HG02678 (cell line): ENCODE measurements around the gene LRRC3C.
A peak's percentile ranks its signal among the peaks of the same experiment; 100 is the strongest.
"Not testable (repeated sequence)": the region's sequence is repeated elsewhere in the genome, so short reads cannot be mapped to it uniquely, and the experiment has no call there.

ENCODE experiments used
- ATAC-seq: cut with Tn5 transposase; IDR thresholded peaks from one replicate; pipeline ENCODE4 v1.9.1; 2021; ENCODE audit warnings: mild to moderate bottlenecking, moderate library complexity; ENCODE audit not compliant: unreplicated experiment

Gene LRRC3C, protein sequence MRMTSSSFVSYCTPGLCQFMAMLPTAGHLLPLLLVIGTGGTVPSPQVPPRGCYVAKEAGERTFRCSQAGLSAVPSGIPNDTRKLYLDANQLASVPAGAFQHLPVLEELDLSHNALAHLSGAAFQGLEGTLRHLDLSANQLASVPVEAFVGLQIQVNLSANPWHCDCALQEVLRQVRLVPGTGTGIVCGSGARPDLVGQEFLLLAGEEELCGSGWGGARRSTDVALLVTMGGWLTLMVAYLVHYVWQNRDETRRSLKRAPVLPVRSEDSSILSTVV

DNA sequence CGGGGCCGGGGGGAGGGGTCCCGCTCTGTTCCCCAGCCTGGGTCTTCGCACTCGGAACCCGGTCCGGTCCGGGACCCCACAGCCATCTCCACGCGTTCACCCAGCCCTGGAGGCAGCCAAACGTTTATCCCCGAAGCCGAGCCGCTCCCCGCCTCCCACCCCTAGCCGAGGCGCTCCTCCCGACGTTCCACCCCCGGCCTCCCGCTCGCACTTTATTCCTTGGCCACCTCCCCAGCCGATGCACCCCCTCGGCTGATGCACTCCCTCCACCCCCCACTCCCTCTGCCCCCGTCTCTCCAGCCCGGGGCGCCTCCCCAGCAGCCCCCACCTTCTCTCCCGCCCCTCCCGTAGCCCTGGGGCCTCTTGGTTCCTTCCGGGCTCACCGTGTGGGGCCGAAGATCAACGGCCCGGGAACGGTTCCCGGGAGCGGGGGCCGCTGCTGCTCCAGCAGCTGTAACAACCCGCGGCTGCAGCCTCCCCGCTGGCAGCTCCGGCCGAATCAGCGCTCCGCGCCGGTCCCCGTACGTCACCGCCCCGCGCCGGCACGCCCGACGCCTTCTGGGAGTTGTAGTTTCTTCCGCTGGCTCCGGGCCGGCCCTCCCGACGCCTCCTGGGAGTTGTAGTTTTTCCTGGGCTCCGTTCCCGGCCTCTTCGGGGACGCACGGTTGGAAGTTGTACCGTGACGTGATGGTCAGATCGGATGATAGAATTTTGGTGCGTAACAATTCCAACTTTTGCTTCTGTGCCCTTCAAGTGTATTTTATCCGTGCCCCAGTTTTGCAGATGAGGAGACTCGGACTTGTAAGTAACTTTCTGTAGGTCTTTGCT lies at the start of gene LRRC3C, which contains the start of gene ORMDL3:
Gene LRRC3C (plus strand): TSS at position 632 of the 828 bp plus-strand sequence. CDS start 13,792 bp downstream, outside the sequence.
Gene ORMDL3 (minus strand): TSS at position 501 of the 828 bp plus-strand sequence. CDS start 3,398 bp downstream, outside the sequence.
- ATAC-seq, result peak; percentile 81

DNA sequence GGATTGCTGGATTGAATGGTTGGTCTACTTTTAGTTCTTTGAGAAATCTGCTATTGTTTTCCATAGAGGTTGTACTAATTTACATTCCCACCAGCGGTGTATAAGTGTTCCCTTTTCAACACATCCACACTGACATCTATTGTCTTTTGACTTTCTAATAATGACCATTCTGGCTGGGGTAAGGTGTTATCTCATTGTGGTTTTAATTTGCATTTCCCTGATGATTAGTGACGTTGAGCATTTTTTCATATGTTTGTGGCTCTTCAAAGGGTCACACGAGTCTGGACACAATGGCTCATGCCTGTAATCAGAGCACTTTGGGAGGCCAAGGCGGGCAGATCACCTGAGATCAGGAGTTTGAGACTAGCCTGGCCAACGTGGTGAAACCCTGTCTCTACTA lies 41.4 kb upstream of the LRRC3C start:
- ATAC-seq, result not testable (repeated sequence)

DNA sequence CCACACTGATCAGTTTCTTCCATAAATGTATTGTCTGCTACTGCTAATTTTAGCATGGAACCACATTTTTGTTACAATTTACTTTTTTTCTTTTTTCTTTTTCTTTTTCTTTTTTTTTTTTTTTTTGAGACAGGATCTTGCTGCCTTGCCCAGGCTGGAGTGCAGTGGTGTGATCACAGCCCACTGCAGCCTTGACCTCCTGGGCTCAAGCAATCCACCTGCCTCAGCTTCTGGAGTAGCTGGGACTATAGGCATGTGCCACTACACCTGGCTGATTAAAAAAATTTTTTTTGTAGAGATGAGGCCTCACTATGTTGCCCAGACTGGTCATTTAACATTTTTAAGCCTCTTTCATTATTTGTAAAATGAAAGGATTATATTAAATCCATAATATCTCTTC lies 40.5 kb upstream of the LRRC3C start:
- ATAC-seq, result no peak

DNA sequence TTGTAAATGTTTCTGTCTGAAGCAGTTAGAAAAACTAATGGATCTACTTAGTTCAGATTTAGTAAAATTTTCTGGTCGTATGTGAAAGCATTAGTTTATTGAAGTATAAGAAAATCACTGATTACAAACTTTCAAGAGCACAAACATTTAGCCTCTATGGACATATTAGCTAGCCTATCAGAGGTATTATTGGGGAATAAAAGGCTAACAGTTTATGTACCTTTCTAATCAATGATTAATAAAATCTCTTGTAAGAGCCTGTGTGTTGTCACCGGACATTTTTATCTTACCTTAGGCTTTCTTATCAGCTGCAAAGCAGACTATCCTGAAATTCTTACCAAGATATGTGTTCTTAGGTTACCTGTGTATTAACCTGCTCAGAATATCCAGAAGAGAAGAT lies 38.3 kb upstream of the LRRC3C start:
- no peak for ATAC-seq

DNA sequence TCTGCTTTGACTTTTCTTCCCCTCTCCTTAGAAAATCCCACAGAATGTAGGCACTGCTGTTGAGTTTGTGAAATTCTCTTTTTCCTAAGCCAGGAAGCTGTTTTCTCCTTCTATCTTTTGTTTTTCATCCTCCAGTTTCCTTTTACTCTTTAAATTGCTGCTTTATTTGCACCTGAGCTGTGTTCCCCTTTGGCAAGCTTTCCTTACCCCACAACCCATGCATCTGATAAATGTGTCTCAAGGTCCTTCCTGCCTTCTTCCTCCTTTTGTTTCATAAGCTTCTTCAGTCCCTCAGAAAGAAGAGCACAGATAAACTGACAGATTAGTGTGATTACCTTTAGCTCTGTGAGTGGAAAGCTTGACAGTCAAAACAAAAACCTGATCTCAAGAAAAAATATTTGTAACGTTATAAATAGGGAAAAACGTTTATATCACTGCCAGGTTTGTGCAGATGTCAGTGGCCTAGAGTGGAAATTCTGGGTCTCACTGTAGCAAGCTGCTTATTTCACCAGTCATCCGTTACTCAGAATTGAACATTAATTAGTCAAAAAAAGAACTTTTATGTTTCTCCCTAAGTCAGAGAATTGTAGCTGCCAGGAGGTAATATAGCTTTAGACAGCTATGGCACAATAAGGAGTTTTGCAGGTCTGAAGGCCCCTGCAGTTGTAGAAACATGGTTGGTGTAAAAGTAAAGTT lies 32.7 kb upstream of the LRRC3C start:
- ATAC-seq, result no peak

DNA sequence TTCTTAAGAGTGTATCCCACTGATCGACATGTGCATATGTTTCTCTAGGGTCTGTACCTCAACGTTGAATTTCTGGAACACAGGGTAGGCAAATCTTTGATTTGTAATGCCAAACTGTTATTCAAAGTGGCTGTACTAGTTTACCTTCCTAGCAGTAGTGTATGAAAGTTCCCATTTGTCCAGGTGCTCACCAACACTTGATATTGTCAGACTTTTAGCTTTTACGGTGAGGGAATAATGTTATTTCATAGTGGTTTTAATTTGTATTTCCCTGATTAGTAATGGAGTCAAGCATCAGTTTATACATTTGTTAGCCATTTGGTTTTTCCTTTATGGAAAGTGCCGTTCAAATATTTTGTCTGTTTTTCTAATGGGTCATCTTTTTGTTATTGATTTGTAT lies 29.4 kb upstream of the LRRC3C start:
- ATAC-seq, result no peak

DNA sequence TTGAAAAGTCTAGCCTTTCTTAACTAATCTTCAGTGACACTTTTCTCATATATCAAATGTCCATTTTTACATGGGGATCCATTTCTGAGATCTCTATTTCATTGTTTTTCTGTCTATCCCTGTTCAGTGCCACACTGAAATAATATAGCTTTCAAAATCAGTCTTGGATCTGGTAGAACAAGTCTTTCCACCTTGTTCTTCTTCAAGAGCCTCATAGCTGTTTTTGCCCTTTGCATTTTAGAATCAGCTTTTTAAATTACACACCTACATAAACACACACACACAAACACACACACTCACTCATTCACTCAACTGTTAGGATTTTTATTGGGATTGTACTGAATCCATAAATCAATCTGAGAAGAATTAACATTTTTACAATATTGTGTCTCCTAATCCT lies 28.3 kb upstream of the LRRC3C start:
- no peak for ATAC-seq

DNA sequence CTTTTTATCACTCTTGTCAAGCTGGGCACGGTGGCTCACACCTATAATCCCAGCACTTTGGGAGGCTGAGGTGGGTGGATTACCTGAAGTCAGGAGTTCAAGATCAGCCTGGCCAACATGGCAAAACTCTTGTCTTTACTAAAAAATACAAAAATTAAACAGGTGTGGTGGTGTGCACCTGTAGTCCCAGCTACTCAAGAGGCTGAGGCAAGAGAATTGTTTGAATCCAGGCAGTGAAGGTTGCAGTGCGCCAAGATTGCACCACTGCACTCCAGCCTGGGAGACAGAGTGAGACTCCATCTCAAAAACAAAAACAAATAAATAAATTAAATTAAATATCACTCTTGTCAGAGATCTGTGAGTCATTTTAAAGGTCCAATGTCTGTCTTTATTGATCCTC lies 25.5 kb upstream of the LRRC3C start:
- not testable (repeated sequence) for ATAC-seq

DNA sequence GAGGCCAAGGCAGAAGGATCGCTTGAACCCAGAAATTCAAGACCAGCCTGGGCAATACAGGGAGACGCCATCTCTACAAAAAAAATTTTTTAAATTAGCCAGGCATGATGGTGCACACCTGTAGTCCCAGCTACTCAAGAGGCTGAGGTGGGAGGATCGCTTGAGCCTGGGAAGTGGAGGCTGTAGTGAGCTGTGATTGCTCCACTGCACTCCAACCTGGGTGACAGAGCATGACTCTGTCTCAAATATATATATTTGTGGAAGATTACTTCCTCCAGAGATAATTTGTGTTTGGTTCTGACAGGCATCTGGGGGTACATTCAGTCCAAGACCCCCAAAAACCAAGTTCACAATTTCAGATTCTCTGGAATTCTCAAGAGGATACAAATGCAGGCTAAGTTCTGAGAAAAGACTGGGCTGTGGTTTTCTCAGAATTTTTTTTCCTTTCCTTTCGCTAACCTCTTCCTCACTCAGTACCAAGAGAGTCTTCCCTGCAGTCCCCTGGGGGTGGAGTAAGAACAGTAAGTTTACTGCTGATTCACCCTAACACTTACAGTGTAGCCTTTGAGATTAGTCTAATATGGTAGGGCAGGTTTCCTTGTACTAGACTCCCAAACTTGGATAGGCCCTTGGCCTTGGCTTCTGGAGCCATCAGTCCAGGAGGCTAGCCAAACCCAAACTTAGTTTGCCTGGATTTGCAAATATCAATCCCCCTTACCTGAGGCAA lies 24.2 kb upstream of the LRRC3C start:
- ATAC-seq, result no peak

DNA sequence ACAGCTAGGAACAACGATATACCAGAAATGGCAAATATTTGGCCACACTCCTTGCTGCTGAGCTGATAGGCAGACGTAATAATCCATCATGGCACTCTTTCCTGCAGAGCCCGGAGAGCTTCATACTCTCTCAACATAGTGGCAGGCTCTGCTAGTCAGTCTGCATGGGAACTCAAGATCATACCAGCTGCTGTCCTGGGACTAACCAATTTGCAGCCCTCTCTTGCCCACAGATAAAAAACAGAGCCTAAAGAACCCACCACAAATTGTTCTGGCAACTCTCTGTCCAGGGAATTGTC lies 22.6 kb upstream of the LRRC3C start:
- ATAC-seq, result no peak

DNA sequence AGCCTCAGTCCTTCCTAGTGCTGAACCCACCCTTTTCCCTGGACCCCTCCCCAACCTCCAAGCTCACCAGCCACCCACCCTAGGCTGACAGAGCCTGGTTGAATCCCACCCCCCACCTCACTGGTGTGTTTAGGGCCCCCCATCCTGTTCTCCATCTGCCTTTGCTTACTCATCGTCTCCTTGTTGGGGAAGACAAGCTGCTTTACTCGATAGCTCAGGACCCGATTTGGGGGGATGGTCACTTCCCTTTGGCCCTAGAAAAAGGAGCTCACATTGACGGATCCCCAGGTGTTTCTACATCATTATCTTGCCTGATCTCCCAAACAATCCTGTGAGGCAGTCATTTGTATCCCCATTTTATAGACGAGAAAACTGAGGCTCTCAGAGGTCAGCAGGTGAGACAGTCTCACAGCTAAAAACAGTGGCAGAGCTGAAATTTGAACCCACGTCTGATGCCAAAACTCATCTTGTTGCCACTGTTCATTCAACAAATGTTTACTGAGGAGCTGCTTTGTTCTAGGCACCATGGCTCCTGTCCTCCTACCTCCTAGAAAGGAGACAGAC lies 18.7 kb upstream of the LRRC3C start:
- ATAC-seq, result no peak

DNA sequence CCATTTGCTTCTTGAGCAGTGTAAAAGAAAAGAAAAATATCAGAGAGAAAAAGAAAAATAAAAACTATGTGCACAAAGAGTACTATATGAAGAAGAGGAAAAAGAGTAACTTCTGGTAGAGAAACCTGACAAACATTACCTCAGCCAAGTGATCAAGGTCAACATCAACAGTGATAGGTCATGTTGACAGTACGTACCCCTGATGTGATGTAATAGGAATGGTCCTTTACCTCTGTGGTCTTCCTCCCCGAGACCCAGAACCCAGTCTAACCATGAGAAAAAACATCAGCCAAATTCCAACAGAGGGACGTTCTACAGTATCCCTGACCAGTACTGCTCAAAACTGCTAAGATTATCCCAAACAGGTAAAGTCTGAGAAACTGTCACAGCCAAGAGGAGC lies 13.5 kb upstream of the LRRC3C start:
- no peak for ATAC-seq

DNA sequence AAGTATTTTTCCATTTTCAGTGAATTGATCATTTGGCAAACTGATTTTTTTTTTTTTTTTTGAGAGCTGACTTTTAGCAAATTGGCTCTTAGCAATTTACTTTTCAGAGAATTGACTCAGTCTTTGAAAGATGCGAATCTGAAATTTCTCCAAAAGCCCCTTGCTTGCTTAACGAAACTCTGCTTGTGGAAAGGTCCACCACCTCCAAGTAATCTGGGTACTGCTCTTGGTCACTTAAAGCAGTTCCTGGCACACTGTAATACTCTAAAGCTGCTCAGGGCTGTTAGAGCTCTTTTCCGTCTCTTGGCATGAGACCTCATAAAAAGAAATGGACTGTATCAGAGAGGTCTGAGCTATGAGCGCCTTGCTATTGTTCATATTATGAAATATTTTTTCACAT lies 12.0 kb upstream of the LRRC3C start:
- ATAC-seq, result no peak

DNA sequence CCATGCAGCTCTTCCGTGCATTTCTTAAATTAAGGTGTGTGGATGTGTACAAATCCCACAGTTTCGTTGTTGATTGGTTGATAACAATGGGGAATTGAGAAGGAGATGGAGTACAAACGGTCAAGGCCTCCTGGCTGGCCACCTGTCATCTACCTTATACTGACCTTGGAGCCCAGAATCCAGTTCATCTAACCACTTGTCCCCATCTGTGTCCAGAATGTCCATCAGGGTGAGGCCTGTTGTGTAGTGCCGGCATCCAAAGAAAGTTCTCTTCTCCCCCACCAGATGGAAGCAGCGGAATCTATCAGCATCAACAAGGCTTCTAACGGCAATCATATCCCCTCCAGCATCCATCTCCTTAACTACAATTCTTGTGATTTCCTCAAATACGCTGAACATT lies 10.6 kb upstream of the LRRC3C start:
- no peak for ATAC-seq

DNA sequence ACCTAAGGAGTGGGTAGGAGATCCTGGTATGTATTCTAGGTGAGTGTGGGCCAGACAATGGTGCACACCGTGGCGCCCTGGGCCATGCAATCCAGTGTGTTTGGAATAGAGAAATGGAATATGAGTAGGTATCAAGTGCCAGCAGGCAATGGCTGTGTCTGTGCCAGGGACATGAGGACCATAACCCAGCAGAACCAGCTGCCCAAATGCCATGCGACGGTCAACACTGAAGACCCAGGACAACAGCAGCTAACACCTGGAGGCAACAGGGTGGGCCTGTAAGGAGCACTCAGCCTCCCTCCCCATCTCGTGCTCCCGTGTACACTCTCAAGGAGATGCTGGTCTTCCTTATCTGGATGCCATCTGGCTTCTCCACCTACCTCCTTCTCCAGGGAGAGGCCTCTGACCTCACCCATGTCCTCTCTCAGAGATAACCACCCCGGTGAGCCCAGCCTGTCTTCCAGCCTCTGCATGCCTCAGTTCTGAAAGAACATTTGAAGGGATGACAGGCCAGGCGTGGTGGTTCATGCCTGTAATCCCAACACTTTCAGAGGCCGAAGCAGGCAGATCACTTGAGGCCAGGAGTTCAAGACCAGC lies 8.3 kb upstream of the LRRC3C start:
- ATAC-seq, result no peak

DNA sequence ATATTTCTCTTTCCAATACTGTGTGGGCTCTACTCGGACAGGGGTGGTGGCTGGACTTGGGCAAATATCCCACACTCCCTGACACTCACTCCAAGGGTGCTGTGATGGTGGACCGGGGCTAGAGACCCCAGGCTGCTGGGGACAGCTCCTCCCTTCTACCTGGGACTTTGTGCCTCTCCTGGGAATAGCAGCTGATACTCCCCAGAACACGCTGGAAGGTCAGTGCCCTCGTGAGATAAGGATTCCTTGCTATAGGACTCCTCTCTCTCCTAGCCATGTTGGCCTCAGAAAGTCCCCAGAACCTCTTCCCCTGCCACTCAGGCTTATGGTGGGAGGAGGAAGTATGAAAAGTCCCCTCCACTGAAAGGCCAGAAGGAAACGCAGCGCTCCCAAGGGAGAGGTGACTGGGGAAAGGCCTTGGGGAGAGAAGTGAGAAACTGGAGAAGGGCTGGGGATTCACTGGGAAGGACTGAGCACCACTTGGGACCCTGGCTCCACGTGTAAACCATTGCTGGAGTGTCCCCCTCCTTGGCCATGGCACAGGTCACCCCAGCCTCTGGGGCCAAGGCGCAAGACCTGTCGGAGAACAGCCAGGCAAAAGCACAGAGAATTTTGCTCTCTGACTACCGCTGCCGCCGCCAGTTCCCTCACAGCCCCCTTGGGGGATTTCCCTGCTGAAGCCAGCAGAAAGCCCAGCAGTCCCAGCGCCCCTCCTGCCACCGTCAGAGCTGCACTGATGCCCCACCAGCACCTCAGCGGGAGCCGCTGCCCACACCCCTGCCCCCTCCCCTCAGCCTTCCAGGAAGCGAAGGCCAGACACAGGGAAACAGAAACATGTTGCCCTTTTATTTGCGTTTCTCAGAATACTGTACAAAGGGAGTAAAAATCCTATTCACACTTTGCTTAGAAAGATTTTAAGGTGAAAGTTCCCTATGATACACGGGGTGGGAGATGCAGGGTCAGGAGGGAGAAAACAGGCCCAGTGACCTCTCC lies 7.0 kb upstream of the LRRC3C start:
- no peak for ATAC-seq

DNA sequence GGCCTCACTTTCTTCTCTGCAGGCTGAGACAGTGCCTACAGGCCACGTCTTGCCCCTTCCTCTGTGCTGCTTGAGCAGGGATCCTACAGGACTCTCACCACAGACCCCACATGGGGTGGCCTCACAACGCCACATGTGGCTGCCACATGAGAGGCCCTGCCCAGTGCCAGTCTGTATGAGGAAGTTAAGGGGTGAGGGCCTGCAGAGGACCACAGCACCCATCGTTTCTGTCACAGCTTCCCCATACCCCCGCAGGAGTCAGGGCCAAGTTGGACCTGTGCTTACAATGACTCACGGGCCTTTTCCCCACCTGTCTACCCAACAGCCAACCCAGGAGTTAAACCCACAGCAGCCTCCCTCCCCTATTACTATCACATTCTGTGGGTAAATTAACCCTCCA lies 6.2 kb upstream of the LRRC3C start:
- no peak for ATAC-seq

DNA sequence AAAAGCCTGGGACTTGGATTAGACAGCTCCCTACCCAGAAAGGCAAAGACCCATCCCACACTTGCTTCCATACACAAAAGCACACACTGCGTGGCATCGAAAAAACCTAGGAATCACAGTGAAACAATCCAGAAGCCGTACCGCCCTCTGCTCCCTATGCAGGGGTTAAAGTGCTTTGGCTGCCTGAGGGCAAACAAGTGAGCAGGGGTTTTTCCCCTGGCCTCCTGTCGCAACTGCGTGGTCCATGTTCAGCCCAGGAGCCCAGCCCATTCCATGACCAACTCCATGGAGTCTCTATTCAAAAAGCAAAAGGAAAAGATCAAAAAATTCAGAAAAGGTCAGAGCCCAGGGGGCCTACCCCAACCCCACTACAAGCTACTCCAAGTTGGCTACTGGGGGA lies 5.5 kb upstream of the LRRC3C start:
- ATAC-seq, result no peak

DNA sequence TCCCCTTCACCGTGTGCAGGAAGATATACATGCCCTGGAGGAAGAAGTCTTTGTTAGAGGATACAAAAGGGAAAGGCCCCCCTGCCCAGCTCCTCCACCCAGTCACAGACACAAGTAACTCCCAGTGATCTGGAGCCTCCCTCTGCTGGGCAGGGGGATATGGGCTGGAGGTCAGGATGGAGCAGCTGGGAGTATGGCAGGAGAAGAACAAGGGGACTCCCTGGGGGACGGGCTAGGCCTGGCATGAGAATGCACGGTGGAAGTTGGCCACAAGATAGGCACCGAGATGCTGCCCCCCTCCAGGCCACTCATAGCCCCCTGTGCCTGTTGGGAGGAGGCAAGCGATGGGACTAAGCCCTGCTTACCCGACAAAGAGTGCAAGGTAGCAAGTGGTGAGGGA lies 4.3 kb upstream of the LRRC3C start:
- no peak for ATAC-seq
